ENCODE measurements around the gene MIA2.

Gene MIA2

GRCh38 chr14:39425947-39426346 lies 192.2 kb downstream of the MIA2 start:
- H3K27ac ChIP-seq: no peak overlapping the region
- TF ChIP-seq CTCF (IDR thresholded peaks at IDR 0.05) (no peak), ZFX (IDR thresholded peaks at IDR 0.05; ENCODE audit: borderline replicate concordance) (no peak)

DNA sequence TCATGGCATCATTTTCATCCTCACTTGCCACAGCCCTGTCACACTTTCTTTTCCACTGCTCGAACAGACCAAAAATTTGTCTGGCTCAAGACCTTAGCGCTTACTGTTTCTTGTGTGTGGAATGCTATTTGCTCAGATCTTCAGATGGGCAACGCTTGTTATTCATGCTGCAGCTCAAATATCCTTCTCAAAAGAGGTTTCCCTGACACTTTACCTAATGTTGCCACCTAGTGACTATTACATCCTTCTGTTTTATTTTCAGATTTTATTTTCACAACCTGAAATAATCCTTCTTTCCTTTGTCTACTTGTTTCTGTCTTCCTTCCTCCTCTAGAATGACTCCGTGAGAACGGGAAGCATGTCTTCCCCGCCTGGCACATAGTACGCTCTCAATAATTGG lies 192.9 kb downstream of the MIA2 start:
- TF ChIP-seq ZFX (IDR thresholded peaks at IDR 0.05; ENCODE audit: borderline replicate concordance): no peak
- peak; percentile 16; the same call in 1 of the 2 replicates for TF ChIP-seq CTCF (IDR thresholded peaks at IDR 0.05)
- H3K27ac ChIP-seq: no peak overlapping the region

GRCh38 chr14:39428118-39428517 lies 194.4 kb downstream of the MIA2 start:
- TF ChIP-seq ZFX (IDR thresholded peaks at IDR 0.05; ENCODE audit: borderline replicate concordance) (no peak), CTCF (IDR thresholded peaks at IDR 0.05) (no peak)
- no peak overlapping the region for H3K27ac ChIP-seq

- peak overlapping the region; percentile 97 for H3K27ac ChIP-seq
- TF ChIP-seq ZFX (IDR thresholded peaks at IDR 0.05; ENCODE audit: borderline replicate concordance) (no peak), CTCF (IDR thresholded peaks at IDR 0.05) (no peak)
Observed at GRCh38 chr14:39430762-39431415, 197.2 kb downstream of the MIA2 start.

GRCh38 chr14:39431416-39432178 lies 197.9 kb downstream of the MIA2 start:
- peak overlapping the region; percentile 97 for H3K27ac ChIP-seq
- TF ChIP-seq CTCF (IDR thresholded peaks at IDR 0.05) (no peak), ZFX (IDR thresholded peaks at IDR 0.05; ENCODE audit: borderline replicate concordance) (no peak)

GRCh38 chr14:39432179-39432618 lies 198.5 kb downstream of the MIA2 start, which contains the start of gene FBXO33:
TSS of gene FBXO33 (minus strand) at chr14:39432433. CDS start at chr14:39432162, 271 bp downstream.
- H3K27ac ChIP-seq: peak within 1 kb of the TSS; percentile 97
- TF ChIP-seq ZFX (IDR thresholded peaks at IDR 0.05; ENCODE audit: borderline replicate concordance) (no peak), CTCF (IDR thresholded peaks at IDR 0.05) (no peak)

Data from 22Rv1 (cell line).